Endothelial cell of umbilical vein (primary cell): ENCODE results near the gene APCDD1L. TPM values are rescaled to one million over a fixed set of nuclear protein-coding genes. Genes with fewer than 3 reads are reported as not detected.

Experiments used
- BruUV-seq: library from RNA; stranded (reverse); fragments of 400-500 nt; replicated peaks from 2 replicates; lab custom pipeline; 2021; lab: Mats Ljungman, UMichigan
- CTCF ChIA-PET: fragments of 300-600, 350-600 bp; sonication (Branson Sonifier 250); formaldehyde crosslinking; loops from one replicate; lab custom pipeline; 2021; ENCODE audit warnings: antibody characterized with exemption, inconsistent platforms; lab: Charles Lee
- POLR2A ChIA-PET: fragments of 300-600, 350-600 bp; sonication (Branson Sonifier 250); formaldehyde crosslinking; loops from one replicate; lab custom pipeline; 2021; ENCODE audit warnings: antibody characterized with exemption, inconsistent platforms; lab: Charles Lee
- DNase-seq: peaks from one replicate; pipeline ENCODE4 v3.0.0-alpha.2; 2011; ENCODE audit warnings: low read depth, low spot score
- FAIRE-seq: peaks from 2 replicates; lab custom pipeline; 2011; peaks lifted over from hg19 to GRCh38; lab: Jason Lieb, UNC
- H2AFZ ChIP-seq: 2 replicates; pipeline ENCODE4 v1.6.0; 2012; ENCODE audit warnings: low read depth, low read length, control low read depth, inconsistent platforms
- H3K27ac ChIP-seq: 2 replicates; pipeline ENCODE4 v1.5.1; 2011; ENCODE audit warnings: low read depth, mild to moderate bottlenecking, control low read depth, low read length, moderate library complexity; ENCODE audit not compliant: insufficient read depth
- H3K27me3 ChIP-seq, 2 experiments: 2 replicates each; pipeline versions ENCODE4 v1.6.0 to v1.6.1; 2011; ENCODE audit warnings: low read length in 2 of 2, mixed read lengths in 1 of 2; ENCODE audit not compliant: control insufficient read depth in 2 of 2, insufficient read depth in 2 of 2
- H3K36me3 ChIP-seq, 2 experiments: 2 replicates in 1 of 2; 3 replicates in 1 of 2; pipeline ENCODE4 v1.5.1; 2011; ENCODE audit warnings: low read length in 2 of 2, mild to moderate bottlenecking in 1 of 2, moderate library complexity in 1 of 2; ENCODE audit not compliant: control insufficient read depth in 2 of 2, insufficient read depth in 2 of 2; ENCODE audit errors: extremely low read depth in 1 of 2
- H3K4me1 ChIP-seq: 3 replicates; pipeline ENCODE4 v1.5.1; 2011; ENCODE audit warnings: mild to moderate bottlenecking, low read length; ENCODE audit not compliant: control insufficient read depth, insufficient read depth; ENCODE audit errors: extremely low read depth
- H3K4me2 ChIP-seq: 2 replicates; pipeline ENCODE4 v1.6.1; 2011; ENCODE audit warnings: low read length, control low read depth, mixed read lengths; ENCODE audit not compliant: insufficient read depth
- H3K4me3 ChIP-seq, 3 experiments: fragments of 200-600 bp in 1 of 3; sonication (generic), shearing (Covaris generic) in 1 of 3; replicated peaks in 1 of 3; 2 replicates each; pipeline ENCODE4 v1.5.1; 2011 to 2016; ENCODE audit warnings: control low read depth in 3 of 3, low read length in 3 of 3, mild to moderate bottlenecking in 2 of 3, inconsistent platforms in 1 of 3, low read depth in 1 of 3, moderate library complexity in 1 of 3; ENCODE audit not compliant: insufficient read depth in 1 of 3
- H3K79me2 ChIP-seq: 2 replicates; pipeline ENCODE4 v1.6.0; 2012; ENCODE audit warnings: low read length, inconsistent platforms; ENCODE audit not compliant: control insufficient read depth, insufficient read depth
- H3K9ac ChIP-seq: replicated peaks from 2 replicates; pipeline ENCODE3; 2011; ENCODE audit warnings: low read length, control low read depth; ENCODE audit not compliant: insufficient read depth; ENCODE audit errors: extremely low read depth
- H3K9me1 ChIP-seq: replicated peaks from 3 replicates; pipeline ENCODE4 v1.6.0; 2011; ENCODE audit warnings: mild to moderate bottlenecking, low read length; ENCODE audit not compliant: control insufficient read depth, insufficient read depth; ENCODE audit errors: extremely low read depth
- H3K9me3 ChIP-seq: replicated peaks from 2 replicates; pipeline ENCODE4 v1.5.1; 2012; ENCODE audit warnings: low read length, inconsistent platforms; ENCODE audit not compliant: control insufficient read depth, insufficient read depth
- H4K20me1 ChIP-seq: replicated peaks from 2 replicates; pipeline ENCODE3; 2011; ENCODE audit warnings: mild to moderate bottlenecking, low read length; ENCODE audit not compliant: control insufficient read depth, insufficient read depth; ENCODE audit errors: extremely low read depth
- EZH2 ChIP-seq: IDR thresholded peaks from 2 replicates; pipeline ENCODE4 v1.6.1; 2012; ENCODE audit warnings: borderline replicate concordance, low read depth, mild to moderate bottlenecking, moderate library complexity, low read length, inconsistent platforms; ENCODE audit not compliant: severe bottlenecking
- FOS ChIP-seq: IDR thresholded peaks from 2 replicates; pipeline ENCODE4 v1.6.1; 2011; ENCODE audit warnings: mild to moderate bottlenecking, low read length, moderate library complexity, borderline replicate concordance; ENCODE audit not compliant: insufficient read depth
- GATA2 ChIP-seq: IDR thresholded peaks from 2 replicates; pipeline ENCODE4 v1.7.0; 2011; ENCODE audit warnings: low read depth, mild to moderate bottlenecking, moderate library complexity, mixed read lengths, low read length; ENCODE audit not compliant: insufficient read length, insufficient read depth
- JUN ChIP-seq: IDR thresholded peaks from 2 replicates; pipeline ENCODE4 v1.6.1; 2011; ENCODE audit warnings: borderline replicate concordance, low read depth; ENCODE audit not compliant: insufficient read length, insufficient read depth
- MAX ChIP-seq: IDR thresholded peaks from 2 replicates; pipeline ENCODE4 v1.6.1; 2011; ENCODE audit not compliant: insufficient read depth, insufficient read length
- MYC ChIP-seq: IDR thresholded peaks from one replicate; pipeline ENCODE4 v1.6.1; 2011; ENCODE audit warnings: mild to moderate bottlenecking, low read depth, low read length
- POLR2A ChIP-seq: IDR thresholded peaks from 2 replicates; pipeline ENCODE4 v1.6.1; 2012; ENCODE audit warnings: low read depth, mild to moderate bottlenecking, control low read depth, low read length
- POLR2AphosphoS5 ChIP-seq: IDR thresholded peaks from 2 replicates; pipeline ENCODE4 v1.6.1; 2012; ENCODE audit warnings: low read depth, mild to moderate bottlenecking, control low read depth, low read length, moderate library complexity; ENCODE audit not compliant: insufficient read depth
- dilution Hi-C: fragments of 300-500 bp; cut with MboI; formaldehyde crosslinking; loops from one replicate; pipeline ENCODE4 v1.15.0; 2019; ENCODE audit warnings: low sequenced_read_pairs; ENCODE audit not compliant: extremely low pct_ligation_motif_present
- intact Hi-C: fragments of 100-400 bp; cut with micrococcal nuclease; formaldehyde crosslinking; loops from one replicate; pipeline ENCODE4 v1.10.0; 2022
- polyA plus RNA-seq, 4 experiments: library from polyadenylated mRNA; depleted of rRNA in 3 of 4; stranded (reverse) in 3 of 4; unstranded in 1 of 4; fragments of >200 nt; gene quantifications; 2 replicates each; pipeline versions ENCODE4 v1.2.1 to v1.2.3, GENCODE V29; 2011 to 2012; ENCODE audit warnings: missing spikeins in 1 of 4
- total RNA-seq: library from RNA; stranded (reverse); gene quantifications from 2 replicates; pipeline ENCODE4 v1.2.3, GENCODE V29; 2021
- TF ChIP-seq, protein P1 (sequence below), 2 donors: IDR thresholded peaks; 1 replicate in 1 of 2; 2 replicates in 1 of 2; pipeline ENCODE4 v1.5.1; 2011; ENCODE audit warnings: low read length in 2 of 2, mild to moderate bottlenecking in 2 of 2, moderate library complexity in 2 of 2, control low read depth in 1 of 2, inconsistent platforms in 1 of 2, low read depth in 1 of 2; ENCODE audit not compliant: insufficient read depth in 1 of 2; ENCODE audit errors: extremely low read depth in 1 of 2

Gene APCDD1L
- total and polyA plus RNA-seq, 2 donors (not counting 3 experiments of a cell fraction or from before 2014, with no cell fraction given): 0.17 to 1.4 TPM

- Histone ChIP-seq H4K20me1 (no peaks in the 10 kb centered on the region), H3K27ac (no peak overlapping the region), H3K9ac (no peak overlapping the region), H3K4me1 (no peaks in the 10 kb centered on the region), H3K4me2 (no peak overlapping the region), H3K9me1 (no peaks in the 10 kb centered on the region), H3K36me3 (no peaks in the 10 kb centered on the region), H3K4me3 (no peak overlapping the region), H3K79me2 (no peaks in the 10 kb centered on the region), H3K27me3 (no peaks in the 10 kb centered on the region), H3K9me3 (no peaks in the 10 kb centered on the region), H2AFZ (no peak overlapping the region)
- TF ChIP-seq FOS (no peak), JUN (no peak), MAX (no peak), MYC (no peak), POLR2AphosphoS5 (no peak), EZH2 (no peak), GATA2 (no peak), POLR2A (no peak)
- TF ChIP-seq, protein P1, sequence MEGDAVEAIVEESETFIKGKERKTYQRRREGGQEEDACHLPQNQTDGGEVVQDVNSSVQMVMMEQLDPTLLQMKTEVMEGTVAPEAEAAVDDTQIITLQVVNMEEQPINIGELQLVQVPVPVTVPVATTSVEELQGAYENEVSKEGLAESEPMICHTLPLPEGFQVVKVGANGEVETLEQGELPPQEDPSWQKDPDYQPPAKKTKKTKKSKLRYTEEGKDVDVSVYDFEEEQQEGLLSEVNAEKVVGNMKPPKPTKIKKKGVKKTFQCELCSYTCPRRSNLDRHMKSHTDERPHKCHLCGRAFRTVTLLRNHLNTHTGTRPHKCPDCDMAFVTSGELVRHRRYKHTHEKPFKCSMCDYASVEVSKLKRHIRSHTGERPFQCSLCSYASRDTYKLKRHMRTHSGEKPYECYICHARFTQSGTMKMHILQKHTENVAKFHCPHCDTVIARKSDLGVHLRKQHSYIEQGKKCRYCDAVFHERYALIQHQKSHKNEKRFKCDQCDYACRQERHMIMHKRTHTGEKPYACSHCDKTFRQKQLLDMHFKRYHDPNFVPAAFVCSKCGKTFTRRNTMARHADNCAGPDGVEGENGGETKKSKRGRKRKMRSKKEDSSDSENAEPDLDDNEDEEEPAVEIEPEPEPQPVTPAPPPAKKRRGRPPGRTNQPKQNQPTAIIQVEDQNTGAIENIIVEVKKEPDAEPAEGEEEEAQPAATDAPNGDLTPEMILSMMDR (IDR thresholded peaks at IDR 0.05; ENCODE audit: extremely low read depth in 1 of 2, insufficient read depth in 1 of 2, low read depth in 1 of 2, low read length in 2 of 2): no peak
- BruUV-seq: no TSS peak
- no peak for FAIRE-seq
- dilution Hi-C loops: no loop called here
- DNase-seq: no peak
- ChIA-PET CTCF (no interaction called here), POLR2A (no interaction called here)
- intact Hi-C loops: no loop called here
Measured at GRCh38 chr20:58475466-58475865, 39.7 kb downstream of the APCDD1L start.
